OCI-M2 (cell line): ENCODE results near the gene PGA5.
A peak's percentile ranks its signal among the peaks of the same experiment; 100 is the strongest.
"Not testable (repeated sequence)": the region's sequence is repeated elsewhere in the genome, so short reads cannot be mapped to it uniquely, and the experiment has no call there.

Experiments
- DNase-seq: peaks from one replicate; lab custom pipeline; 2025; ENCODE audit not compliant: unreplicated experiment; lab: John Stamatoyannopoulos, UW

PGA5 gene

DNA sequence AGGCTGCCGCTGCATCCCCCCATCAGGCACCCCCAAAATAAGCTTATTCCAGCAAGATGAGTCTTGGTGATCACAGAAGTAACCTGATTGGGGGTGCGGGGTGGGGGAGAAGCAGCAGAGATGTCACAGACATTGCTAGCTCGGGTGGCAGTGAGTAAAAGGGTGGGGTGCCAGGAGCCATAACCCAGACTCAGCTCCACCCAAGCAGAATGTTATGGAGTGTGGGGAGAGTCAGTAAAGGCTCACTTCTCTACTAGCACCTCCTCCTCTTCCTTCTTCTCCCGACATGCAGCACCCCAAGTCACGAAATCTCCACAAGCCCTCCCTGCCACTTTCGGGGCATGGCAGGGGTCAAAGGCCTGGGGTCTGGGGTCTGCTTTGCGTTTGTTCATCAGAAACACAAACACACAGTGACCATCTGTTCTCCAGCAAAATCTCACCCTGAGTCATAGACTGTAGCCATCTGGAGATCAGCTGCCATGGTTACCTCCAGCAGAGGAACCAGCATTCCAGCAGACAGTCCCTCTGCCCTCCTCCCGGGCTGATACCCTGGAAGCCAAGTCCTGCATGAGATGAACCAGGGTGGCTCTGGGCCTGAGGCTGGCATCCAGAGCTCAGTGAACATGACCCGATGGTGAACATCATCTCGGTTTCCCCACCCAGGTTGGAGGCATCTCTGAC lies 14.4 kb upstream of the PGA5 start:
- not testable (repeated sequence) for DNase-seq

DNA sequence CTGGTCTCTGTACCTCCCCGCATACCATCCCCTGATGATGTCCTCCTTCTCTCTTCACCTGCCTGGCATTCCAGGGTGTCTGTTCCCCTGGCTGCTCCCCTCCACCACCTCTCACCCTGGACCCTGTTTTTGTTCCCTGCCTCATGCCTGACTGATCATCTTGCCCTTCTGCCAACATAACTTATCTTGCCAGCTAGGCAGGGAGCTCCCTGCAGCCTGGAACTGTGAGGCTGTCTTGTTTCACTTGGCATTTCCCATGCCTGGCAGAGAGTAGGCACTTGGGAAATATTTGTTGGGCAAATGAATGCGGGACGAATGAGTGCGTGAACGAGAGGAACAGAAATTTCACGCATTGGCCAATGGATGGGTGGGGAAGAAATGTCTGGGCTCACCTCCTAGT lies 11.5 kb upstream of the PGA5 start:
- DNase-seq, result not testable (repeated sequence)

GRCh38 chr11:61231033-61231432 lies 9.9 kb upstream of the PGA5 start:
- DNase-seq, result not testable (repeated sequence)

GRCh38 chr11:61231585-61231984 lies 9.4 kb upstream of the PGA5 start:
- DNase-seq, result not testable (repeated sequence)

- not testable (repeated sequence) for DNase-seq
Observed at GRCh38 chr11:61232548-61233145, 8.3 kb upstream of the PGA5 start.

GRCh38 chr11:61237130-61237529 lies 3.8 kb upstream of the PGA5 start:
- not testable (repeated sequence) for DNase-seq

GRCh38 chr11:61240288-61240687 lies 687 bp upstream of the PGA5 start:
- DNase-seq, result not testable (repeated sequence)

GRCh38 chr11:61241526-61241925 lies 551 bp downstream of the PGA5 start:
- DNase-seq, result not testable (repeated sequence)

- not testable (repeated sequence) for DNase-seq
Observed at GRCh38 chr11:61245284-61245964, 4.4 kb downstream of the PGA5 start.

- DNase-seq, result not testable (repeated sequence)
Observed at GRCh38 chr11:61248071-61248470, 7.1 kb downstream of the PGA5 start.

DNA sequence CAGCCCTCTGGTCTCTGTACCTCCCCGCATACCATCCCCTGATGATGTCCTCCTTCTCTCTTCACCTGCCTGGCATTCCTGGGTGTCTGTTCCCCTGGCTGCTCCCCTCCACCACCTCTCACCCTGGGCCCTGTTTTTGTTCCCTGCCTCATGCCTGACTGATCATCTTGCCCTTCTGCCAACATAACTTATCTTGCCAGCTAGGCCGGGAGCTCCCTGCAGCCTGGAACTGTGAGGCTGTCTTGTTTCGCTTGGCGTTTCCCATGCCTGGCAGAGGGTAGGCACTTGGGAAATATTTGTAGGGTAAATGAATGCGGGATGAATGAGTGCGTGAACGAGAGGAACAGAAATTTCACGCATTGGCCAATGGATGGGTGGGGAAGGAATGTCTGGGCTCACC lies 8.2 kb downstream of the PGA5 start:
- DNase-seq, result not testable (repeated sequence)

- not testable (repeated sequence) for DNase-seq
Observed at GRCh38 chr11:61250796-61251765, 10.1 kb downstream of the PGA5 start.

DNA sequence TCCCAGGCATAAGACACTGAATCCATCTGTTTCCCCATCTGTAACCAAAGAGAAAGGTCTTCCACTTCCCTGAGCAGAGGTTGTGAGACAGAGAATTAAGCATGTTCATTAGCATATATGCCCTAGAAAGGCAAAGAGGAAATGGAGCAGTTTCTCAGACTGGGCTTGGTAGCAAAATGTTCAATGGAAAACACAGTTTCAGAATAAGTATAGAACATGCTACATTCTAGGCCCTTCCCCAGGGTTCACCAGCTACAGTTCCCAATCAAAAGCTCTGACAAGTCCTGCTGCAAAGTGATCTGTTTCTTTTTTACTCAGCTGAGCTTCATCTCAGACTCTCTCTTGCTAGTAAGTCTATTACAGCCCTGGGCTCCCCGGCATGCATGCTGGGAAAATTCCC lies 11.4 kb downstream of the PGA5 start:
- DNase-seq, result not testable (repeated sequence)

DNA sequence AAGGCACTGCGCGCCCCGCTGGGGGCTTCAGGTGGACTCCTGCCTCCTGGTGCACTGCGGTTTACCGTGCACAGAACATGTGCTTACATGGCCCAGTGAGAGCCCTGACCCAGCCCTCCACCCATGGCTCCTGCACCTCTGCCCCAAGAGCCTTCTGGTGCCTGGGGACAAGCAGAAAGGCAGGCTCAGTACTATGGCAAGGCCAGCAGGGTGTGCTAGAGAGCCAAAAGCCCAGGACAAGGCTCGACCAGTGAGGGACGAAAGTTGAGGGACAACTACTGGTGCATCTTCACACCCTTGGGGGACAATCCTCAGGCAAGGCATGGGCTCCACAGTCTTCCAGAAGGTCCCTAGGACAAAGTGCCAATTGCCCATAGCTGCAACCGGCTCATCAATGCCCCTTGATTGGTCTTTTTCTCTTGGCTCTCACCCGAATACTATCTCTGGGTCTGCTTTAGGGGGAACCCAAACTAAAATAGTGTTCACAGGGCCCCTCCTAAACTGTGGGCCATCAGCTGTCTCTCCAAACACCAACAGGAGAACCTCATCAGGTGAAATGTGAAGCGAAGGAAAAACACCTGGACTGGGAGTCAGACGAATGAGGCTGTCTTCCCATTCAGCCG lies 13.5 kb downstream of the PGA5 start:
- peak; percentile 23 for DNase-seq

DNA sequence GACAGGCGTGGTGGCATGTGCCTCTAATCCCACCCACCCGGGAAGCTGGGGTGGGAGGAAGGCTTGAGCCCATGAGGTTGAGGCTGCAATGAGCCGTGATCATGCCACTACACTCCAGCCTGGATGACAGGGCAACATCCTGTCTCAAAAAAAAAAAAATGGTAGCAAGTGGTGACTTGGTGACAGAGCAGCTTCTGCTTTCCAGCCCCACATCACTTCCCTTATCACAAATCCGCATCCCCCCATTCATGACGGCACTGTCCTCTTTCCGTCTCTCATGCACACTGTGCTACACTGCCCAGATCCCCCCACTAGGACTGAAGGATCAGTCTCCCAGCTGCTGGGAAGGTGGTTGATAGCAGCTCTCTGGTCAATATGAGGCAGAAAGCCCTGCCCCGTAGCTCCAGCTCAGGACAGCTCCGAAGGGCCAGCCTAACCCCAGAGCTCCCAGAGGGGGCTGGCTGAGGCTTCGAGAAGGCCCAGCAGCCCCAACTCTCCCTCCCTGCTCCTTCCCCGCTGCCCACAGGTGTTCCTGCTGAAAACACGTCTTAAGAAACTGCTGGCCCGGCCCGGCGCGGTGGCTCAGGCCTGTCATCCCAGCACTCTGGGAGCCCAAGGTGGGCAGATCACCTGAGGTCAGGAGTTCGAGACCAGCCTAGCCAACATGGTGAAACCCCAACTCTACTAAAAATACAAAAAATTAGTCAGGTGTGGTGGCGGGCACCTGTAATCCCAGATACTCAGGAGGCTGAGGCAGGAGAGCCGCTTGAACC lies 15.9 kb downstream of the PGA5 start:
- DNase-seq, result no peak

DNA sequence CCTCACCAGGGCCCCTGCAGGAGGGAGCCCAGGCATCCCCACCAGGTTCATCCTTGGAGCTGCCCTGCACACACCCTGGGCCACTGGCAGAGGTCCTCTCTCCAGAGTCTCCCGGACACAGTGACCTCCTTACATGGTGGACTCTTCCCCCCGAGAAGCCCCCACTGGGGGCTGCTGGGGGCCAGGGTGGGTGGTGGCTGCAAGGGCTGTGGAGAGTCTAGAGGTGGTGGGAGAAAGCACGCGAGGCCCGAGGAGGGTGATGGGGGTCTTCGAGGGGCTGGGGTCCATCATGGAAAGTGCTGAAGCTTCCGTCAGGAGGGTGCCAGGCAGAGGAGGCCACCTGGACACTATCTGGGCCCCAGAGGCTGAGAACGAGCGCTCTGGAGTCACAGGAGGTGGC lies 17.6 kb downstream of the PGA5 start:
- DNase-seq, result no peak

- no peak for DNase-seq
Observed at GRCh38 chr11:61259363-61259762, 18.4 kb downstream of the PGA5 start.

DNA sequence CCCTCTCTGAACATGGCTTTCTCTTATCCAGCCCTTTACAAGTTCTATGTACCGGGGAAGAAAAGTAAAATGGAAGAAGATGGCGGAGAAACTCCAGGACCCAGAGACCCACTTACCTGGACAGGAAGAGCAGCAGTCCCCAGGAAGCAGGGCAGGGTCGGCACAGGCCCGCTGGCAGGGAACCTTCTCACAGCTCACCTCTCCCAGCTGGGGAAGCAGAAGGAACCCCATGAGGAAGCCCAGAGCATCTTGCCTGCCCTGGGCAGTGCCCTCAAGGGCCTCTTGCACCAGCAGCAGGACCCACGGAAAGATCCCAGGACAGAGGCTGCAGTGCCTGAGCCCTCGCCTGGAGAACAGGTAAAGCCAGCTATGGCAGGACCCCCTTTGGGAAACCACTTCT lies 23.4 kb downstream of the PGA5 start:
- no peak for DNase-seq

DNA sequence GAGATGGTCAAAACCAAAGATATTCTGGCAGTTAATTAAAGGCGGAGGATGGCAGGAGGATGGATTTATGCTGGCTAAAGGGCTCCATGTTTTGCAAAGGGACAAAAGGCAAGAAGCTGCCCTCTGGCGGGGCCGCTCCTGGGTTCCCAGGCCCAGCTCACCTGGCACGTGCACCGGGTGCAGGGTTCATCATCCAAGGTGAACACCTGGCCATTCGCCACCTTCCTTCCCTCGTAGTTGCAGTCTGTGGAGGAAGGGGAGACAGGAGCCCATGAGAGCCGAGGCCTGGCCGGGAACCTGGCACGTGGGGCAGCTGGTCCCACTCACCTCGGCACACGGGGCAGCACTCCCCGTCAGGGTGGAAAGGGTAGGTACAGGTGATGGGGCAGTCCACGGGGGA lies 23.8 kb downstream of the PGA5 start:
- no peak for DNase-seq

DNA sequence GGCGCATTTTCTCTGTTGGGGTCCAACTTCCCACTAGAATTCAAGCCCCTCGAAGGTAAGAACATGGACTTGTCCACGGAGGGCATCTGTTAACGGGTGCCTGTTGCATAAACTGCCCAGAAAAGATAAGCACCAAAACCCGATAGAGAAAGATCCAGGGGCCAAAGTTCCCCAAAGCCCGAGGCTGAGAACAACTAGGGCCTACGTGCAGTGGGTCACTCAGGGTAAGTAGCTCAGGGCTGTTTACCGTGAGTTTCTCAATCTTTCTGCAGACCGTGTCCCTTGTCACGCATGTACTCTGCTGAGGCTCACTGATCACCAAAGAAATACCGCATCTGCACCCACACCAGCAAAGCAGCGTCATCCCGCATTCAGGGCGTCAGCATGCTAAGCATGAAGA lies 24.4 kb downstream of the PGA5 start:
- no peak for DNase-seq
